HUES6 (cell line): ENCODE measurements around the gene FNDC3B.

Experiments used
- H3K27ac ChIP-seq: 2 replicates; pipeline ENCODE4 v1.7.0; 2013; ENCODE audit warnings: low read depth, mild to moderate bottlenecking, low read length, inconsistent platforms
- H3K27me3 ChIP-seq: 2 replicates; pipeline ENCODE4 v1.6.1; 2013; ENCODE audit warnings: low read length; ENCODE audit not compliant: control insufficient read depth, insufficient read depth
- H3K36me3 ChIP-seq: 2 replicates; pipeline ENCODE4 v1.6.1; 2013; ENCODE audit warnings: low read length; ENCODE audit not compliant: control insufficient read depth, insufficient read depth
- H3K4me1 ChIP-seq: 2 replicates; pipeline ENCODE4 v1.6.1; 2013; ENCODE audit warnings: low read length; ENCODE audit not compliant: control insufficient read depth, insufficient read depth
- H3K4me3 ChIP-seq: 2 replicates; pipeline ENCODE4 v1.5.1; 2013; ENCODE audit warnings: low read depth, low read length
- H3K9ac ChIP-seq: one replicate; pipeline ENCODE4 v1.6.1; 2013; ENCODE audit warnings: mild to moderate bottlenecking, low read length
- H3K9me3 ChIP-seq: 2 replicates; pipeline ENCODE4 v1.6.1; 2013; ENCODE audit warnings: low read depth, low read length; ENCODE audit not compliant: control insufficient read depth, insufficient read depth

Gene FNDC3B

DNA sequence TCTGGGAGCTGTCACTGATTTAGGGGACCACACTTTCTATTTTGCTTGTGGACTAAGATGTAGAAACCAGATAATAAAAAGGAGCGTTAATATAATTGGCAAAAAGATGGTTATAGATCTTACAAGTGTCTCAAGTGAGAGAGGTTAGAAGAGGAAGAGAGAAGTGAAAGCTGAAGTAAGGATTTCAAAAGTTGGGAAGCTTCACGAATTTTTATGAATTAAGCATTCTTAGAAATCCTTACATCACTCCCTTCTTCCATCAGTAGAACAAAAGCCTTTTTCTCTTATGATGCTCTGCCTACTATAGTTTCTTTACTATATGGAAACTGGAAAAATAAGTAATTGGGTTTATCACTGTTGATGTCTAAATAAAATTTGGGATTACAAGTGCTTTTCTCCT is 146.5 kb downstream of the FNDC3B start:
- no peaks in the 10 kb centered on the region for H3K36me3 ChIP-seq
- H3K9ac ChIP-seq = no peak overlapping the region
- no peaks in the 10 kb centered on the region for H3K9me3 ChIP-seq
- H3K4me1 ChIP-seq = peaks cover 7% of the 10 kb centered on the region; the same call in 1 of the 2 replicates
- H3K27me3 ChIP-seq = no peaks in the 10 kb centered on the region
- H3K4me3 ChIP-seq = no peak overlapping the region
- H3K27ac ChIP-seq = no peak overlapping the region

DNA sequence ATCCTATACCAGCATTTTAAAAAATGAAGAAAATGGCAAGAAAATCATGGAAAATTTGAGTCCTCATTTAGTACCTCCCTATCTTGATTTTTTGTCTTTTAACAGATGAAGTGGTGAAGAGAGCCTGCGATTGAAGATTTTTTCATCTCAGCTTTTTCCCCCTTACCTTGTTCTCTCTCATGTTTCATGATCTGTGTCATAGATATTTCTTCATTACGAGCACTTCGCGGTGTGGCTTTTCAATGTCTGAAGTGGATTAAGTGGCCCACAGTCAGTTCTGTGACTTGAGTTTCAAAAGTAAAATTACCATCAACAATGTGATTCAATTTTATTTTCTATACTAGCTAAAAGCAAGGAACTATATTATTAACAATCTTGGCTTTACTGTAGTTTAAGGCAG is 147.2 kb downstream of the FNDC3B start:
- Histone ChIP-seq H3K9me3 (no peaks in the 10 kb centered on the region), H3K9ac (no peak overlapping the region), H3K27ac (no peak overlapping the region), H3K27me3 (no peaks in the 10 kb centered on the region), H3K4me3 (no peak overlapping the region), H3K36me3 (no peaks in the 10 kb centered on the region), H3K4me1 (peaks cover 7% of the 10 kb centered on the region; the same call in 1 of the 2 replicates)

DNA sequence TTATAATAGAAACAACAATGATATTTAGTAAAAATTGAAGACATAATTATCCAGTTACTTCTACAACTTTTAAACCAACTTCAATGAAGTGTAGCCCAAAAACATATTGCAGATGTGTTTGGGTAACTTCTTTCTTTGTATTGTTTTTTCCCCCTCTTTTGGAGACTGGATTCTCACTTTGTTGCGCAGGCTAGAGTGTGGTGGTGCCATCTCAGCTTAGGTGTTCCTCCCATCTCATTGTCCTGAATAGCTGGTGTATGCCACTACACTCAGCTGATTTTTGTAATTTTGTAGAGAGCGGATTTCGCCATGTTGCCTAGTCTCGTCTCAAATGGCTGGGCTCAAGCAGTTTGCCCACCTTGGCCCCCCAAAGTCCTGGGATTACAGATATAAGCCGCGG is 148.1 kb downstream of the FNDC3B start:
- no peaks in the 10 kb centered on the region for H3K27me3 ChIP-seq
- no peak overlapping the region for H3K27ac ChIP-seq
- H3K4me1 ChIP-seq = no peaks in the 10 kb centered on the region; the same call in 1 of the 2 replicates
- H3K9me3 ChIP-seq = no peaks in the 10 kb centered on the region
- H3K36me3 ChIP-seq = no peaks in the 10 kb centered on the region
- H3K9ac ChIP-seq = no peak overlapping the region
- H3K4me3 ChIP-seq = no peak overlapping the region

DNA sequence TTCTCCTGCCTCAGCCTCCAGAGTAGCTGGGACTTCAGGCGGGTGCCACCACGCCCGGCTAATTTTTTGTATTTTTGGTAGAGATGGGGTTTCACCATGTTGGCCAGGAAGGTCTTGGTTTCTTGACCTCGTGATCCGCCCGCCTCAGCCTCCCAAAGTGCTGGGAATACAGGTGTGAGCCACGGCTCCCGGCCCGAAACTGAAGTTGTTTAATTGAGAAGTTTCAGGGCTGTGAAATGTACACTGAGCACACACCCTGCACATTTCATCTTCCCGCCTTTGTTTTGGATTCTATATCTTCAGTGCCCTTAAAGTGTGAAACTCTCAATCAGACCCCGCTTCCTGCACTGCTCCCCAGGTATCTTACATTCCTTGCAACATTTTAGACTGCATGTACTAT is 149.1 kb downstream of the FNDC3B start:
- Histone ChIP-seq H3K9ac (no peak overlapping the region), H3K4me1 (no peaks in the 10 kb centered on the region; the same call in 1 of the 2 replicates), H3K4me3 (no peak overlapping the region), H3K36me3 (no peaks in the 10 kb centered on the region), H3K27ac (no peak overlapping the region), H3K27me3 (no peaks in the 10 kb centered on the region), H3K9me3 (no peaks in the 10 kb centered on the region)

DNA sequence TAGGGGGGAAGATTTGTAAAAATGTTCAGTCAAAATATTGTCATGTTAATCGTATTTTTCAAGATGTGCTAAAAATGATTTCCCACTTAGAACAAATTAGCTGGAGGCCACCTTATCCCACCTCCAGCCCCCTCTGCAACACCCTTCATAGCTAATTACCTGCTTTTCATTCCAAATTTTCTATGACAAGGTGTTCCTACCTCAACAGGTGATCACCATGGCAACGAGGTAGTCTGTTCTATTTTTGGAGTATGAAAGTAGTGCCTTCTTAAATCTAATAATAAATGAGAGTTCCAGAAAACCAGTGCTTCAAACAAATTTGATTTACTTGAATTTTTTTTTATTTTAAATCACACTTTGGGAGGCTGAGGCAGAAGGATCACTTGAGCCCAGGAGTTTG is 149.8 kb downstream of the FNDC3B start:
- Histone ChIP-seq H3K4me3 (no peak overlapping the region), H3K9ac (no peak overlapping the region), H3K9me3 (no peaks in the 10 kb centered on the region), H3K36me3 (no peaks in the 10 kb centered on the region), H3K27ac (no peak overlapping the region), H3K27me3 (no peaks in the 10 kb centered on the region), H3K4me1 (no peaks in the 10 kb centered on the region)

DNA sequence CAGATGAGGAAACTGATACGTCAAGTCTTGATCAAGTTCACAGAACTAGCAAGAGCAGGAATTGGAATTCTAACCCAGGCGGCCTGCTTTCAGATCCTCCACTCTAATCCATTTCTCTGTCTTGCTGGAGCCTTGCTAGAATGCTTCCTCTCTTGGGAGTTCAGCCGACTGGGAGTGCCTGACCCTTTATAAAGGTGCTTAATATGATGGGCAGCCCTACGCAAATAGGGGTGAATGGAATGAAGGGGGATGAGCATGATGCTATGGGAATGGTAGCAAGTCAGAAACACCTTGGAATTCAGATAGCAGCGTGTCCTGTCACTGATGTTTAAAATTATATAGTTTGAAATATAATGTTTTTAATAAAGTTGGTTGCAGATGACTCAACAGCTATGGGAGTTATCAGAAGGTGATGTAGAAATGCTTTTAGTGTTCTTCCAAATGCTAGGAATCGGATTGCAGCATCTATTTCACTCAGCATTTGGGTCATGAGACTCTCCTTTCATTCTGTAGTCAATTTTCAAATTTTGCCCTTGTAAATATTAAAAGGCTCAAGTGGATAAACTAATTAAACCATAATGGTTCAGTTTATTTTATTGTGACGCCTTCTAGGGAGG is 150.7 kb downstream of the FNDC3B start:
- no peak overlapping the region for H3K27ac ChIP-seq

DNA sequence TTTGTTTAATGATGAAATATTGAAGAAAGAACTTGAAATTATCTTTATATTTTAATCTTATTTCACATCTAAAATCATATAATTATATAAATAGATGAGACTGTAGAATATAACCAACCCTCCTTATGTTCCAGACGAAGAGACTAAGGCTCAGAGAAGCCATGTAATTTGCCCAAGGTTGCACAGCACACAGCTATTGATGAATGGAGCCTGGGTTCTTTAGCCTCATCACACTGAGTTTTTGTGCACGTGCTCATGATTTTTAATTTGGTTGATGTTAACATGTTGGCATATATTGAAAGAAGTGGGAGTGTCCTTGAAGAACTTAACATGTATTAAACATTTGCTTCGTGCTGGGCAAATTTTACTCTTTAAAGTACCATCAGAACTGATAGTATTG is 151.6 kb downstream of the FNDC3B start:
- no peak overlapping the region for H3K9ac ChIP-seq
- H3K27me3 ChIP-seq = no peaks in the 10 kb centered on the region
- H3K9me3 ChIP-seq = no peaks in the 10 kb centered on the region
- H3K4me3 ChIP-seq = no peak overlapping the region
- H3K36me3 ChIP-seq = no peaks in the 10 kb centered on the region
- no peak overlapping the region for H3K27ac ChIP-seq
- peaks cover 13% of the 10 kb centered on the region; the same call in 1 of the 2 replicates for H3K4me1 ChIP-seq

More for the DNA sequence above, 150.7 kb downstream of the FNDC3B start:
- Histone ChIP-seq H3K9me3 (no peaks in the 10 kb centered on the region), H3K9ac (no peak overlapping the region), H3K36me3 (no peaks in the 10 kb centered on the region), H3K4me1 (peaks cover 6% of the 10 kb centered on the region; the same call in 1 of the 2 replicates), H3K4me3 (no peak overlapping the region), H3K27me3 (no peaks in the 10 kb centered on the region)

DNA sequence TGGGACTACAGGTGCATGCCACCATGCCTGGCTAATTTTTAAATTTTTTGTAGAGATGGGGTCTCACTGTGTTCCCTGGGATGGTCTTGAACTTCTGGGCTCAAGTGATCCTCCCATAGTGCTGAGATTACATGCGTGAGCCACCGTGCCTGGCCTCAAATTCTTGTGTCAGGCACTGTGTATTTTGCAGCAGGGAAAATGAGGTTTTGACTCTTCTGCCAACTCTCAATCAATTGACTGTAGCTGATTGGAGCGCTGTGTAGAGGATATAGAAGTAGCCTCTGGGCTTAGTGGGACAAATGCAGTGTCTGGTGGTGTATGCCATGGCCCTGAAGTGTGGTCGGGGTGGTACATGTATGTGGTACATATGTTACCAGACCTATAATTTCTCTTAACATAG is 152.3 kb downstream of the FNDC3B start:
- peaks cover 13% of the 10 kb centered on the region; the same call in 1 of the 2 replicates for H3K4me1 ChIP-seq
- no peak overlapping the region for H3K4me3 ChIP-seq
- H3K9ac ChIP-seq = no peak overlapping the region
- no peaks in the 10 kb centered on the region for H3K27me3 ChIP-seq
- no peak overlapping the region for H3K27ac ChIP-seq
- H3K9me3 ChIP-seq = no peaks in the 10 kb centered on the region
- no peaks in the 10 kb centered on the region for H3K36me3 ChIP-seq

DNA sequence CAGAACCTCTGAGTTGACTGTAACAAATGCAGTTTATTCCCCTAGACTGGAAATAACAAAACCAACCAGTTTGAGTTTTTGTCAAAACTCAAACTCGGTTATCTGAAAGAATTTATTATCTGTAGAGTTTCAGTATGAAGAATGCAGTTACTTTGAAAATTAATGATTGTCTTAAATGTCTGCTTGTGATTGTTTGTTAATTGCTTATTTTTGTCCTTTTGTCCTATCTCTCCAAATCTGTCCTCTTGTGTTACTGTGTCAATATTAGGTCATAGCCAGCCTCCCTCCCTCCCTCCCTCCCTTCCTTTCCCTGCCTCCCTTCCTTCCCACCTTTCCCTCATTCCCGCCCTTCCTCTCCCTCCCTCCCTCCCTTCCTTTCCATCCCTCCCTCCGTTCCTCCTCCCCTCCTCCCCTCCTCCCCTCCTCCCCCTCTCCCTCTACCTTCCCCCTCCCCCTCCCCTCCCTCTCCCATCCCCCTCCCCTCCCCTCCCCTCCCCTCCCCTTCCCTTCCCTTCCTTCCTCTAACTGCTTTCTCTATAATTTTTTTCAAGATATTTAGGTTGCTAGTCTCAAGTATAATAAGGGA is 153.5 kb downstream of the FNDC3B start:
- H3K4me3 ChIP-seq = no peak overlapping the region
- H3K27me3 ChIP-seq = no peaks in the 10 kb centered on the region
- H3K36me3 ChIP-seq = no peaks in the 10 kb centered on the region
- no peak overlapping the region for H3K27ac ChIP-seq
- peaks cover 13% of the 10 kb centered on the region; the same call in 1 of the 2 replicates for H3K4me1 ChIP-seq
- no peak overlapping the region for H3K9ac ChIP-seq
- H3K9me3 ChIP-seq = no peaks in the 10 kb centered on the region

DNA sequence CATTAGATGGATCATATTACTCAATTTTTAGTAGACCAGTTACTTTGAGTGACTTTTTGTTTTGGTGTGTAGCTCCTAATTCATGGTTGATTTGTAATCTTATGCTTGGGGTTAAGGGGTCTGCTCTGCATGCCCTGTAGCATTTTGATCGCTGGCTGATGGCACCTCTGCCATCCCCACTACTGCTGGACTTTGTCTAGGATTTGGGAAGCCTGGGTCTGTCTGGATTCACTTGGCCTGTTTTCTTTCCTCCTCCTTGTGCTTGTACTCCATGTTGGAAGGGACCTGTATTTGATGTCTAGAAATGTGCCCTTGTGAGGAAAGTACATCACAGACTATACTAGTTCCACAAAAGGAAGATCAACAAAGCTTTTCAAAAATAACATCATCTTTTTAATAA is 154.1 kb downstream of the FNDC3B start:
- Histone ChIP-seq H3K9me3 (no peaks in the 10 kb centered on the region), H3K27ac (no peak overlapping the region), H3K4me3 (no peak overlapping the region), H3K36me3 (0 out of 2 replicates have a peak, but pooled peaks cover 1% of the 10 kb centered on the region), H3K27me3 (no peaks in the 10 kb centered on the region), H3K4me1 (peaks cover 13% of the 10 kb centered on the region; the same call in 1 of the 2 replicates), H3K9ac (no peak overlapping the region)

DNA sequence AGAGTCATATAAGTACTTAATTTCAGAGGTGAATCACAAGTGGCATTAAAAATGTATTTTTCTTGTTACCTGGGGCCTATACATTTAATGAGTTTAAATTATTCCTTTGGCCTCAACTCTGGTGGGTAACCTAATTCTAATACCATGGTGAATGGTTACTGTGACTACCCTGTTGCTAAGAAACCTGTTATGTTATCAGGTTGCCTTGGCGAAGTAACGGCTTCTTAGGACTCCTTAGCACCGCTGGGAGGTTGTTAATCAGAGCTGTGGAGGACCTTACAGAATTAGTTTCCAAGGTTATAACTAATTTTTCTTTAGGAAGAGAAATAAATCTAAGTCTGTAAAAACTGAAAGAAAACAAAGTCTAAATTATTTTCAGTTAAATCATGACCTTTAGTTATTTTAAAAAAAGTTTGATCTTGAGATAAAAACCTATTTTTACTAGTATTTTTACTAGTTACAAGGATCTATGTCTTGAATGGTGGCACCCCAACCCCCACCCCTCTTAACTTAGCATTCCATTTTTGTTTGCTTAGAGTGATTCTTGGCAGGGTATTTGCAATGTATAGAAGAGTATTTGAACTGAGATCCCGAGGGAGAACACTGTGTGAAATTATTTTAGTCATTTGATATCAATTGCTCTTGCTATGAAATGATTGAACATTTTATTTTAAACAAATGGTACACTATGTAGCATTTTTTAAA is 155.5 kb downstream of the FNDC3B start:
- Histone ChIP-seq H3K4me3 (no peak overlapping the region), H3K27ac (peak overlapping the region; percentile 10; the same call in 1 of the 2 replicates), H3K9ac (no peak overlapping the region), H3K27me3 (no peaks in the 10 kb centered on the region), H3K9me3 (no peaks in the 10 kb centered on the region; the same call in 1 of the 2 replicates), H3K4me1 (peaks cover 13% of the 10 kb centered on the region; the same call in 1 of the 2 replicates), H3K36me3 (0 out of 2 replicates have a peak, but pooled peaks cover 4% of the 10 kb centered on the region)
